Activated naive CD4-positive, alpha-beta T cell (primary cell): ENCODE results near the gene MTHFD1L.
"Not testable (repeated sequence)": the region's sequence is repeated elsewhere in the genome, so short reads cannot be mapped to it uniquely, and the experiment has no call there.

Experiments
- DNase-seq, 4 experiments: peaks; one replicate each; lab custom pipeline; 2025; lab: John Stamatoyannopoulos, UW

Gene MTHFD1L

DNA sequence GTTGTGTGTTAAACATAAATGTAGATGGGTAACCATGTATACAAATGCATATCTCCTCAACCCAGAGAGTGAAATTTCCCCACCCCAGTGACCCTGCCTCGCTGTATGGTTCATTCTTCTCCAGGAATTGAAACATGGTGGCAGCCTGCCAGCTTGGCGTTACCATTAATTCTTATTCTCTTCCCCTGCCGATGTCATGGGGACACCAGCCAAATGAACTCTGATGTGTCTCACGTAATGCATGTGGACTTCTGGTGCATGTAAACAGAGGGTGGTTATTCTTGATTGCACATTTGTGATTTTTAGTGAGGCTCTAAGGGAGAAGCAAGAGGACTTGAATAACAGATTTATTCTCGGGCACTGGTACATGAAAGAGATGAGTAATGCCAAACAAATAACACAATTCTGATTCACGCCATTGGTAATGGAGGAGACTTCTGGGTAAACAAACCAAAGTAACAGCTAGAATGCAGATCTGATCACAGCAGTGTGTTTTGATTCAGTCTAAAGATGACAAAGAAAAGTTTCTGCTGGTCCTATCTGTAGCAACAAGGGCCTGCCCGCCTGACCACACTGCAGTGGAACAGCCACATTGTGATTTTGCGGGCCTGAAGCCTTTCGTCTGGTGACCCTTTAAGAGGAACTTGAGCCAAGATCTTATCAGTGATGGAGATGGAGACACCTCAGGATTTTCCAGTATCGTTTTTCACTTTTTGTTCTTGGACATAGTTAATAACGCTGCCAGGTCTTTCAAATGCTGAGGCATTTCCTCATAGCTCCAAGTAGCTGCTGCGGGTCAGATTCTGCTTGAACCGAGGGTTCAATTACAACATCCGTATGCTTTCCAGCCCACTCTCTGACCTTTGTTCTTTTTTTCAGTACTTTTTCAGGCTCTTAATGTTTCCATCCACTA is 202.4 kb downstream of the MTHFD1L start:
- no peak for DNase-seq

DNA sequence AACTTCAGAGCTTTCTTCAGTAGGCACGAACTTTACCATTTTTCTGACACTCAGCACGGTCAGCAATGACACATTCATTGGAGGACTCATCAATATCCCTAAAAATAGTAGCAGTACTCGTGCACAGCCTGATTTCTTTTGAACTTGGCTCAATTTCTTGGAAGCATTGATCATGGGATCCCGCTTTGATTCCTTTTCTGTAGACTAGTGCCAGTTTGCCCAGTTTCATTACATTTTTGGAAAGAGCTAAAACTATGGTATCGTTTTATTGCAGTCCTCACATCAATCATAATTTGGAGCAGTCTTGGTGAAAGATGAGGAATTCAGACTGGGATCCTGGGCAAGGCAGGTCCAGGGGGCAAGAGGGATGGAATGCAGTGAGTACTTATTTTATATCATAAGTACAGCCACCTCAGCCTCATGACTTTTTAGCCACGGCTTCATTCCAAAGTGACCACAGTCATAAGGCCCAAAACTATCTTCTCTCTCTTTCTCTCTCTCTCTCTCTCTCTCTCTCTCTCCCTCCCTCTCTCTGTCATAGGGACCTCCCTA is 203.3 kb downstream of the MTHFD1L start:
- no peak for DNase-seq

DNA sequence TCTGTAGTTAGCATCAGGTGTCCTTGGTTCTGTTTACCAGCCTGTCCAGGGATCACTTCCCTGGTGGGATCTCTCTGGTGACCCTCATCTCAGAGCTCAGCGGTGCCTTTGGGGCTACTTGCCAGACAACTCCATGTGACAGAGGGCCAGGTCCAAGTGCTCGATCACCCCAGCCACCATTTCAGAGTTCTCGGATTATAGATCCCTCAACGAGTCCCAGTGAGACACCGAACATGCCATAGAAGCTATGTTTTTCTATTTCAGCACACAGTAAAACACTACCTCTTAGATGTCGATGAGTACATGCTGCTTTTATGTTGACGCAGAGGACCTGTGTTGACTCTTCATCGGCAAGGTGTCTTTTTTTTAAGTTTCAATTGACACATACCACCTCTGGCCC is 204.1 kb downstream of the MTHFD1L start:
- DNase-seq = no peak

DNA sequence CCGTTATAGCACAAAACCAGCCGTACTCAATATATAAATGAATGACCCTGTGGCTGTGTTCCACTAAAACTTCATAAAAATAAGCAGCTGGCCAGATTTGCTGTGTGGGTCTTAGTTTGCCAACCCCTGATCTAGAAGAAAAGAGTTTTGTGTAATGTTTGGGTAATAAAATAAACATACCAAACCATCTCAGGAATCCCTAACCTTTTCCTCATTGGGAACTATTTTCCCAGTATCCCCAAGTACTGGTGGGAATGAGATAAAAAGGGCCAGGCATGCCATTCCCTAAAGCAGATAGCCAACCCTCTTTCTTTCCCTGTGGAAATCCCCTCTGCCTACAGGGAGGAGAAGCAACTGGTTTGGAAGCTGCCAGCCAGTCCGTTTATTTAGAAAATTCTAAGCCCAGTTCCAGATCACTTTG is 205.1 kb downstream of the MTHFD1L start:
- no peak for DNase-seq

DNA sequence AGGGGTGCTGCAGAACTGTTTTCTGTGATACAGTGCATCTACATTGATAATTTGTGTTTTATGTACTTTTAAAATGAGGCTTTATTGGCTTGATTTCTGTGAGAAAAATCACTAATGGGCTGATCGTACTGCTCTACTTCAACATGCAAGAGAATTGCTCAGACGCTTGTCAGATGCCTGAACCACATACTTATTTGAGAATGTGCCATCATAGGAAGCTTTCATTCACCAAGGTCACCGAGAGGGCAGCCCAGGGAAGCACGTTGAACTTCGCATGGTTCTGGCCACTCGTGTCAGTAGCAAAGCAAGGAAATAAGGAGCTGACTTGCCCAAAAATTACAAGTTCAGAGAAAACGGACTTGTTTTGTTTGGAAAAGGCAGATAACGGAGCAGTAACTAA is 205.8 kb downstream of the MTHFD1L start:
- no peak for DNase-seq

DNA sequence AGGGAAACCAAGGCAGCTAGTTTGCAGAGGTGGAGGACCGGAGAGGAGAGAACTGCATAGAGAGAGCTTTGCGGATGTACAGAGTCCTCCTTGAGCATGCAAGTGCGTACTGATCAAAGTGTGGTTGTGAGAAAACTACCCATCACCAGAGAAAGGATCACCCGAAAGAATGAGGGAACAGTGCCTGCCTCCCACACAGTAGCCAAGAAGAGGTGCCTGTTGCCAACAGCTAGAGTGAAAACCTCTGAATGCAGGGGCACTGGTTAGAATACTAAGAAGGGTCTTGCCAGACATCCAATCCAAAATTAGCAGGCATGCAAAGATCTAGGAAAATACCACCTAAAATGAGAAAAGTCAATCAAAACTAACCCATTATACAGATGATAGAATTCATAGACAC is 207.6 kb downstream of the MTHFD1L start:
- no peak for DNase-seq

DNA sequence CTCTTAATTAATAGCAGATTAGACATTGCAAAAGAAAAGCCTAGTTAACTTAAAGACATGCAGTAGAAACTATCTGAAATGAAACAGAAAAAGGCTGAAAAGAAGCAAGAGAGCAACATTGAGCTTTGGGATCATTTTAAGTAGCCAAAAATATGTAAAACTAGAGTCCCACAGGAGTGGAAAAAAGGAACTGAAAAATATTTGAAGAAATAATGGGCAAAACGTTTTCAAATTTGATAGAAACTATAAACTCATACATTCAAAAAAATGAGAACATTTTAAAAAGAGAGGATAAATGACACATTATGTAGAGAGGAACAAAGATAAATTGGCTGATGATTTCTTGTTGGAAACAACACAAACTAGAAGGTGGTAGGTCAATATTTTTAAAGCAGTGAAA is 208.2 kb downstream of the MTHFD1L start:
- no peak for DNase-seq

DNA sequence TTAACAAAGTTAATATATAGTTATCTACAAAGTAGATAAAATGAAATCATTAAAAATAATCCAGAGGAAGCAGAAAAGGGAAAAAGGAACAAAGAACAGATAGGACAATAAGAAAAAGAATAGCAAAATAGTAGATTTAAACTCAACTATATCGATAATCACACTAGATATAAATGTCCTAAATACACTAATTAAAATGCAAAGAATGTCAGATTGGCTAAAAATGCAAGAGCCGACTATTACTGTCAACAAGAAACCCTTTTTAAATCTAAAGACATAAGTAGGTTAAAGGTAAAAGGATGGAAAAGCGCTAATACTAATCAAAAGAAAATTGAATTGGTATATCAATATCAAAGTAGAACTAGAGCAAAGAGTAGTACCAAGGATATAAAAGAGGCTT is 209.5 kb downstream of the MTHFD1L start:
- no peak for DNase-seq

DNA sequence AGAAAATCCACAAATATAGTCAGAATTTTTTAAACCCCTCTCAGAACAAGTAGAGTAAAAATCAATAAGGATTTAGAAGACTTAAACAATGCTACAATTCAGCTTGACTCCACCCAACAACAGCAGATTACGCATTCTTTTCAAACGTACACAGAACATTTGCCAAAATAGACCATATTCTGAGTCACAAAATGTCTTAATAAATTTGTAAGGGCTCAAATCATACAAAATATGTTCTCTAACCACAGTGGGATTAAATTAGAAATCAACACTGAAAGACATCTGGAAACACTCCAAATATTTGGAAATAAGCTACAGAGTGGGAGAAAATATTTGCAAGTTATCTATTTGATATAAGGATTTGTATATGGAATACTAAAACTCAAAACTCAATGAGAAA is 210.0 kb downstream of the MTHFD1L start:
- no peak for DNase-seq

DNA sequence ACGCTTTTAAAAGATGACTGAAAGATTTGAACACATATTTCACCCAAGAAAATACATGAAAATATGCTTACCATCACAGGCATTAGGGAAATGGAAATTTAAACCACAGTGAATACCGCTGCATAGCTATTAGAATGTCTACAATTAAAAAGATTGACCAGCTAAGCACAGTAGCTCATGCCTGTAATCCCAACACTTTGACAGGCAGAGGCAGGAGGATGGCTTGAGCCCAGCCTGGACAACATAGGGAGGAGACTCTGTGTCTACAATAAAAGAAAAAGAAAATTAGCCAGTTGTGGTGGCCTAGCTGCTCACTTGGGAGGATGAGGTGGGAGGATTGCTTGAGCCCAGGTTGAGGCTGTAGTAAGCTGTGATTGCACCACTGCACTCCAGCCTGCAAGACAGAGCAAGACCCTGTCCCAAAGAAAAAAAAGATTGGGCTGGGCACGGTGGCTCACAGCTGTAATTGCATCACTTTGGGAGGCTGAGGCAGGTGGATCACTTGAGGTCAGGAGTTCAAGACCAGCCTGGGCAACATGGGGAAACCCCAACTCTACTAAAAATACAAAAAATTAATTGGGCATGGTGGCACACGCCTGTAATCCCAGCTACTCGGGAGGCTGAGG is 210.5 kb downstream of the MTHFD1L start:
- DNase-seq = no peak

DNA sequence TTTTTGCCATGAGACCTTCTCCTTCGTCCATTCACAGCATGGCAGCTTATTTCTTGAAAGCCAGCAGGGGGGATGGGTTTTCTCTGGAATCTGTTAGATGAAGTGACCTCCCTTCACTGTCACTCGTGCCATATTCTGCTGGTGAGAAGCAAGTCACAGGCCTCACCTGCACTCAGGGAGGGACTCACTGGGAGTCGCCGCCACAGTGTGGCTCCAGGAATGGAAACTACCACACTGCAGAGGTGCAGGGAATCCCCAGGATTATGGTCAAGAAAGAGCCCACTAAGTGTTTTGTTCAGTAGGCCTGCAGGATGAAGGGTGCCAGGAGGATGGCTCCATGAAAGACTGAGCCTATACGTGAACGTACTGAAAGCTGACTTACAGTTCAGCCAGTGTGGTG is 213.2 kb downstream of the MTHFD1L start:
- DNase-seq = no peak

DNA sequence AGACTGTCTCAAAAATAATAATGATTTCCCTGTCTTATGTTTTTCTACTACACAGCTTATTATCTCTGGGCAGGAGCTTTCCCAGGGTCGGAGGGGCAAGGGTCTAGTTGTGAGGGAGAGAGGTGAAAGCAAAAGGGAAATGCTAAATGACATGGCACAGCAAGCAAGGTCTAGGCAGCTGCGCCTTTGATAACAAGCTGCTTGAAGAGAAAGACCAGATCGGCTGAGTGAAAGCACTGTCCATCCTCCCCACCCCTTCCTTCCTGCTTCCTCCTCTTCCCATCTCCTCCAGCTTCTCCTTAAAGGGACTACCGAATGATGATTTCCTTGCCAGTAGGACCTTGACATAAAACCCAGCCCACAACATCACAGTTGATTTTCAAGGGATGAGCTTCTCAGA is 216.2 kb downstream of the MTHFD1L start:
- no peak for DNase-seq

DNA sequence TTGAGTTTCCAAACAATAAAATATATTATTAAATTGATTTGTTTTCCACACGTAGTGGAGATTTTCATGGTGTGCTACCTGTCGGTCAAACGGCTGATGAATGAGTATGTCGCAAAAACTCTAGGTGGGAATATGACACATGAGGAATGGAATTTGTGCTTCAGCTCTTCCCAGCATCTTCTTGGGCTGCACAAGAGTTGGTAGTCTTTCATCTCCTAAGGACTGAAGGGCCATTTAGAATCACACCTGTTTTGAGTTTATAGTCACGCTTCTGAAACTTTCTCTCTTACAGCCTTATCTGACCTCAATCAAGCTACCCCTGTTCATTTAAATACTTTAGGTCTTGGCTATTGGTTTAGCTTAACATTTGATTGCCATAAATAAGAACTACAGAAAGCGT is 216.6 kb downstream of the MTHFD1L start:
- DNase-seq = no peak

DNA sequence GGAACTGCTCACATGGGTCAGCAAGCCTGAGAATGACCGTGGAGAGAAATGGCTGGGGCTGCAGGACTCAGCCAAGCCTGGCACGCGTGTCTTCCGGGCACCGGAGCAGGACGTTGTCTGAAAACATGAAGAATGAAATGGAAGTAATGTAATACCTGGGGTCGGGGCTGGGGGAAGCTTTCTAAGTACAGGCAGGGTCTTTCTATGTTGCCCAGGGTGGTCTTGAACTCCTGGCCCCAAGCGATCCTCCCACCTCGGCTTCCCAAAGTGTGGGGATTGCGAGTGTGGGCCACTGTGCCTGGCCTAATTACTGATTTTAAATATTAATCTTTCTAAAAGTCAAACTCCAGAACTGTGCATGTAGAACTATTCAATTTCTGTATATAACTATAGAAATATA is 218.8 kb downstream of the MTHFD1L start:
- no peak for DNase-seq

DNA sequence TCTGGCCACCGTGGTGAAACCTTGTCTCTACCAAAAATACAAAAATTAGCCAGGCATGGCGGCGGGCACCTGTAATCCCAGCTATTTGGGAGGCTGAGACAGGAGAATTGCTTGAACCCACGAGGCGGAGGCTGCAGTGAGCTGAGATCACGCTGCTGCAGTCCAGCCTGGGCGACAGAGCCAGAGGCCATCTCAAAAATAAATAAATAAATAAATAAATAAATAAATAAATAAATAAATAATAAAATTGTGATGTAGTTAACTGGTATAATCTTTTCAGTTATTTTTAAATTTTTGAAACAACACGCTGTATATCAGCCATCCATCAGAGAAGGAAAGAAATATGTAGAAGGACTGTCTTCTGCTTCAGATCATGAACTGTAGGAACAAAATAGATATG is 221.6 kb downstream of the MTHFD1L start:
- DNase-seq = not testable (repeated sequence)

DNA sequence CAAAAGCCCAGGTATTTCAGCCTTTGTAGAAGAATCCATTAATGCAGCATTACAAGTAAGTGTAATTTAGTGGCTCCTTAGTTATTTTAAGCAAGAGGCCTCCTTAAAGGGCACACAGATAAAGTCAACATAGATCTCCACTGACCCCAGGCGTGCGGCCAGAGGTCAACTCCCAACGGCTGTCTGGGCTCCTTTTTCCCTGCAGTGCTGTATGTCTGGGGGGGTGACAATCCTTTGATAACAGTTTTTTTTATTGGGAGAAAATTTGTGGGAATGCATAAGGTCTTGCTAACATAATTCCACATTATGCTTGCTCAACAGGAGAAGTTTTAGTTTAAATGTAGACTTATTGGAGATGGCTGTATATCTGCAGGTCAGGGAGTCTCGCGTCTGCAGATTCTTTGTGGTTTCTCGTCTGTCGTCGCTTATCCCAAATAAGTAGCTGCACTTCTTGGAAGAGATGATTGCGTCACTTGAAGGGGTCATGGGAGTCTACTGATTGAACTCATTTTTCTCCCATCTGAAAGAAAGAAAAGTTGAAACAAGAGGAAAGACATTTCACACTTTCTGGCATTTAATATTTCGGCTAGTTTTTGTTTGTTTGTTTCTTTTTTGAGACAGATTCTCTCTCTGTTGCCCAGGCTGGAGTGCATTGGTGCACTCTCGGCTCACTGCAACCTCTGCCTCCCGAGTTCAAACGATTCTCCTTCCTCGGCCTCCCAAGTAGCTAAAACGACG is 222.5 kb downstream of the MTHFD1L start:
- no peak for DNase-seq

DNA sequence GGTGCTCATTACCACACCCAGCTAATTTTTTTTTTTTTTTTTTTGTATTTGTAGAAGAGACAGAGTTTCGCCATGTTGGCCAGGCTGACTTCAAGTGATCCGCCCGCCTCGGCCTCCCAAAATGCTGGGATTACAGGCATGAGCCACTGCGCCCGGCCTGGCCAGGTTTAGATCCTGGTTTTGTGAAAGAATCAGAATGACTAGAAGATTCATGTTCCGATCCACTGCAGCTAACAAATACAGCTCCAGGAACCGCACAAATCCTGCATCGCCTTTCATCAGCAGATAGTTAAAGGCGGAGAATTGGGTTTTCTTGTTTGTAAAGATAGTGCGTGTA is 223.1 kb downstream of the MTHFD1L start:
- DNase-seq = no peak

DNA sequence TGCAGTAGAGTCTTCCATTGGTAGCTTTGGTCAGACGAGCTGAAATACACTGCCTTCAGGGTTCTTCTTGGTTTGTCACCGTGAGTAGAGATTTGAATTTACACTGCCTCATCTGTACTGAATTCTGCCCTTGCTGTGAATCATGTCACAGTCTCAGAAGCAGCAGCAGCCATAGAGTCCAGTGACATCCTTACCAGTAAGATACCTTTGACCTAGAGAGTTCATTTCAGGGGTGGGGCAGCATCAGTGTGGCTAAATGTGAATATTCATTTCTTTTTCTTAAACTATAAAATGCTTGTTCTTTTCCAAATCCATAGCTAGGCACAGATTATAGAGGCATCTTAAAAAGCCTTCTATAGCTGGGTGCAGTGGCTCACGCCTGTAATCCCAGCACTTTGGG is 223.5 kb downstream of the MTHFD1L start:
- DNase-seq = no peak

DNA sequence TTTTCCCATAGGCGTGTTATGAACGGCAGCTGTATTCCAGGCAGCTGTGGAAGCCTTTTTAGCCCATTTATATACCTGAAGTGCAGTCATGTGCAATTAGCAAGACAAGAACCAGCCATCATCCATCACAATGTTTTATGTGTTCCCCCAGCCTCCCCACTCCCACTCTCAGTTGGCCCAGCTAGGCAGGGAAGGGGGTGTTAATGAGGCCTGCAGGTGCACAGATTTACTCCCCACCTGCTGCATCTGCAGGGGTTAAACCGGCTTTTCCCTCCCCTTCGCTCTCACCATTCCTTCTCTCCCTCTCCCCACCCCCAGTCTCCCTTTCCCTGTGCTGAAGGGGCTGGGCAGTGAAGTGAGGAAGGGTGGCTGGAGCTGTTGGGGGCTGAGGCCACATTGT is 224.5 kb downstream of the MTHFD1L start:
- no peak for DNase-seq

DNA sequence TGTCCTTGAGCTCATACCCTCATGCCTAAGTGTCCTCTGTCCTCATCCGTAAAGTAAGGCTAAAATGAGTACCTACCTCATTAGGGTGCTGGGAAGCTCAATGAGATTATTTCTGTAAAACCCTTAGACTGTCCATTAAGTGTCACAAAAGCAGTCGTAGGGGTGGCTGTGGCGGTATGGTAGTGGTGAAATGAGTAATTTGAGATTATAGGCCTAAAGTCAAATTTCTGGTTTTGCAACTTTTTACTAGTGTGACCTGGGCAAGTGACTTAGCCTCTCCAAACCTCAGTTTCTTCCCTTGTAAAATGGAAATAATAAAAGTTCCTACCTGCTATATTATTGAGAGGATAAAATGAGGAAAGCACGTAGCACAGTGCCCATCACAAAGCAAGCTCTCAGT is 226.1 kb downstream of the MTHFD1L start:
- DNase-seq = no peak

DNA sequence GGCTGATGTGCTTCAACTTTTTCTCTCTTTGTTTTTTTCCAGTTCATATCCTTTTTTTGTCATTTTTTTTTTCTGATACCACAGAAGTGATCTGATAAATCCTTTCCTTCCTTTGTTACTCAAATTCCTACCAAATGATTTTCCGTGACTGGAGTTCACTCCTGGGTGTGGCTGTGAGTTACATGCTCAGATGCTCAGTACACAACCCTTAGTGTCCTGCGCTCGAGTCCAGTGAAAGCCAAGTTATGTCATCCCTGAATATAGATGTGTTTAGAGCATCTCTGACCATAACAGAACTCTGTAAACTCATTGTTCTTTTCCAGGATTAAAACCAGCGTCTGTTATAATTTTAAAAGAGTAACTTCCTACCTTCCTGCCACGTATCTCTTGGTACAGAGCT is 227.1 kb downstream of the MTHFD1L start:
- no peak for DNase-seq

DNA sequence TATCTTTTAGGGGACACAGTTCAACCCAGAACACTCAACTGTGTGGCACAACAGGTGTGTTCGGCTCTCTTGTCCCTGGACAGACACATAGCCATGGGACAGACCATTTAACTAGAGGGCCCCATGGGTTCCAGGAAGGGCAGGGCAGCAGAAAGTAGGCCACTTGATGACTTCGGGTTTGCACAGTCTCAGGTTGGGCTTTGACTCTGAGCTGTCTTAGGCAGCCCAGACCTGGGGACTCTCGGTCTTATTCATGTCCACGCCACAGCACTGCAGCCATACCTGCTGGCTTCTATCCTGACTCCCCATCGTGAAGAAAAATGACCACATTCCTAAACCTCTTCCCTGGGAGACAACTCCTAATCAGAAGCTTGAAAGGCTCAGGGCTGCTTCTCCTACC is 228.2 kb downstream of the MTHFD1L start:
- no peak for DNase-seq
